A549 treated with Mapracorat at 1 μM for 4 hours (cell line): ENCODE results near the gene GRIPAP1. TPM values are rescaled to one million over a fixed set of nuclear protein-coding genes. Genes with fewer than 3 reads are reported as not detected.

ENCODE experiments used
- total RNA-seq: library from RNA; stranded (reverse); fragments of 200-300 nt; extraction: Qiagen RNA extraction; gene quantifications from 5 replicates; pipeline ENCODE4 v1.2.3, GENCODE V29; 2022

GRIPAP1 gene
- 17.3 to 20.9 TPM (median 19.0 TPM) in 5 replicates for total RNA-seq

DNA sequence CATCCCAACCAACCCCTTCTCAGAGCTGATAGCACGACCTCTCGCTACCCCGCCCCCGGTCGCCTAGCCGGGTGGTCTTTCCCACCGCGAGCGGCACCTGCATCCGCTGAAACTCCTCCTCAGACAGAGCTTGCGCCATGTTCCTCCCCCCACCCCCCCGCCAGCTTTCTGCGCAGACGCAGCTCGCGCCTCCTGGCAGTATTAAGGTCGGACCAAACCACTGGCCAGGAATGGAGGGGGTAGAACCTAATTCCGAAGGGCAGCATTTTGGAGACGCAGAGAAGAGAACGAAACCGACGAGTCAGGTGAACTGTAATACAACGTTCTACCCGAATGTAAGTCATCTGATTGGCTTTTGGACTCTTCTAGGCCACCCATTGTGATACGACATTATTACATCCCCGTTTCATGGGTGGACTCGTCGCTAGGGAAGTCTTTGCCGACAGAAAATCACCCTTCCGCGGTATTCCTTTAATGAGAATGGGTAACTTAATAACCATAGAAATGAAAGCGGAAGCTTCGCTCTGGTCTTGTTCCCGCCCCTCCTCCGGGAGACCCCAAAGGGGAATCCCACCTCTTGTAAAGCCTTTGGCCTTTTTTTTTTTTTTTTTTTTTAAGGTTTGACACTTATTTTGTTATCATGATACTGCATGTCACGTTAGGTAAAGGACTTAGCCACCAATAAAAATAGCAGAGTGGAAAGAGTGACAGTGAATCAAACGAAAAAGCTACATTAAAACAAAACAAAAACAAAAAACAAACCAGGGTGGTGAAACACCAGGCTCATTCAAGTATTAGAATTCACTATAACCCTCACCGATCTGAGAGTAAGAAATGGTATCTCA is at the start of gene GRIPAP1:
Gene GRIPAP1, minus strand, starts transcription at position 174 of the 845 bp plus-strand sequence. Its CDS starts 35 bp downstream, at position 139.

DNA sequence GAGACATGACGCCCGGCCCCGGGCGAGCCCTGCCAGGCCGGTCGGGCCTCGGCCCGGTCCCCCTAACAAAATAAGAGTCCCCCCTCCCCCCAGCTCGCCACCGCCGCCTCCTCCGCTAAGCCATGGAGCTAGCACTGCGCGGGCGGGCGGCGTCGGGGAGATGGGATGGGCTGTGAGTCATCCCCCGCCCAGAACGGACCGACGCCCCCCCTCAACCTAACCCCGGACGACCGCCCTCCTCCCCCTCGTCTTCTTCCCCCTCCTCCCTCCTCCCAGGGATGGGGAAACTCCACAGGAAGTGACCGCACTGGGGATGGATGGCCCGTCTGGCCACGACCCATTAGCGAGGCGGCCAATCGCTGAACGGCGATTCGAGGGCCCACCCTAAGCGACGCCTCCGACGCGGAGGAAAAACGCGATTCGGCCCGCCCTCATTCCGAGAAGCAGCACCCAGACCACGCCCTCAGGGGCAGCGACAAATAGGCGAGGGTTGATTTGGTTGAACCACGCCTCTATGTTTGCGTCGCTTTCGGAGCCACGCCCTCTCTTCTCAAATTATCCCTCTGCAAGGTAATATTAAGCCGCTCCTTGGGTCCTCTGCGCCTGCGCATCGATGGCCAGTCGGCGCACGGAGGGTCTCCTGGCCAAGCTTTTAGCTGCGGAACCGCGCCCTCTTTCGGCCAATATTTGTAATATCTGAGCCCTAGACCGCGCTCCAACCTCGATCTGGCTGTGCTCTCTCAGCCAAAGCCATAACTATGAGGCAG is 41.3 kb upstream of the GRIPAP1 start, which contains the start of gene TFE3:
Gene TFE3, minus strand, starts transcription at position 138 of the 767 bp plus-strand sequence. Its CDS starts 131 bp downstream, at position 7.

GRCh38 chrX:48971249-48972219 is 30.5 kb downstream of the GRIPAP1 start, which contains the start of gene KCND1:
KCND1 (minus strand) TSS chrX:48971844; CDS start chrX:48970271, 1,573 bp downstream.

DNA sequence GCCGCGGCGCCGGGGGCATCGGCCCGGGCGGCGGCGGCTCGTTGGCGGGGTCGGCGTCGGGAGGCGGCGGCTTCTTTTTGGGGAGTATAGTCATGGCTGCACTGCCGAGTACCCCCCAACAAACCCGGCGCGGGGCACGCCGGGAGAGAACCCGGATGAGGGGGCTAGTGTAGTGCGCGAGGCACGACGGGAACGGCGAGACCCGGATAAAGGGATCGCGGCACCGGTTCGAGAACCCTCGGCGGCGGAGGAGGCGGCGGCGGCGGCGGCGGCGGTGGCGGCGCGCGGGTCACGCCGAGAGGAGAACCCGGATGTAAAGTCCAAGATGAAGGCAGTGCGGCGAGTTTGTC is 44.6 kb downstream of the GRIPAP1 start, which contains the start of gene OTUD5:
Gene OTUD5, minus strand, starts transcription at position 131 of the 350 bp plus-strand sequence. Its CDS starts 37 bp downstream, at position 94.

Other genes starting within 250 kb of the GRIPAP1 start
- not detected in 5 replicates for gene GLOD5, start 240.5 kb downstream of the GRIPAP1 start, total RNA-seq
- gene GATA1, start 215.7 kb downstream of the GRIPAP1 start, total RNA-seq, result not detected in 5 replicates
- 25.3 to 31.5 TPM (median 27.3 TPM) in 5 replicates for gene HDAC6, start 200.2 kb downstream of the GRIPAP1 start, total RNA-seq
- gene ERAS, start 175.8 kb downstream of the GRIPAP1 start, total RNA-seq, result not detected in 5 replicates
- gene PCSK1N, start 166.7 kb downstream of the GRIPAP1 start, total RNA-seq, result 19.4 to 53.5 TPM (median 48.4 TPM) in 5 replicates
- gene TIMM17B, start 104.5 kb downstream of the GRIPAP1 start, total RNA-seq, result 82.0 to 110 TPM (median 102 TPM) in 5 replicates
- gene PQBP1, start 104.3 kb downstream of the GRIPAP1 start, total RNA-seq, result 89.7 to 105 TPM (median 93.2 TPM) in 5 replicates
- gene SLC35A2, start 90.6 kb downstream of the GRIPAP1 start, total RNA-seq, result 47.9 to 65.4 TPM (median 62.5 TPM) in 5 replicates
- 8.5 to 9.6 TPM (median 9.3 TPM) in 5 replicates for gene PIM2, start 83.2 kb downstream of the GRIPAP1 start, total RNA-seq
- gene OTUD5, start 44.7 kb downstream of the GRIPAP1 start, total RNA-seq, result 60.5 to 66.4 TPM (median 64.7 TPM) in 5 replicates
- gene KCND1, start 30.4 kb downstream of the GRIPAP1 start, total RNA-seq, result 0.80 to 1.4 TPM (median 0.96 TPM) in 5 replicates
- gene TFE3, start 41.1 kb upstream of the GRIPAP1 start, total RNA-seq, result 41.8 to 52.7 TPM (median 51.5 TPM) in 5 replicates
- 2.7 to 3.9 TPM (median 3.2 TPM) in 5 replicates for gene CCDC120, start 56.7 kb upstream of the GRIPAP1 start, total RNA-seq
- 35.6 to 45.6 TPM (median 42.4 TPM) in 5 replicates for gene PRAF2, start 71.7 kb upstream of the GRIPAP1 start, total RNA-seq
- gene WDR45, start 77.6 kb upstream of the GRIPAP1 start, total RNA-seq, result 54.9 to 60.6 TPM (median 57.5 TPM) in 5 replicates
- gene GPKOW, start 121.5 kb upstream of the GRIPAP1 start, total RNA-seq, result 21.6 to 24.3 TPM (median 22.5 TPM) in 5 replicates
- gene MAGIX, start 160.5 kb upstream of the GRIPAP1 start, total RNA-seq, result 2.3 to 3.5 TPM (median 3.2 TPM) in 5 replicates
- gene PLP2, start 169.6 kb upstream of the GRIPAP1 start, total RNA-seq, result 366 to 455 TPM (median 433 TPM) in 5 replicates
- gene PRICKLE3, start 184.1 kb upstream of the GRIPAP1 start, total RNA-seq, result 12.4 to 18.2 TPM (median 17.1 TPM) in 5 replicates
- gene SYP, start 197.9 kb upstream of the GRIPAP1 start, total RNA-seq, result 2.1 to 2.8 TPM (median 2.4 TPM) in 5 replicates
- not detected in 5 replicates for gene CACNA1F, start 231.1 kb upstream of the GRIPAP1 start, total RNA-seq
- 12.2 to 15.7 TPM (median 14.1 TPM) in 5 replicates for gene CCDC22, start 233.2 kb upstream of the GRIPAP1 start, total RNA-seq